ENCODE results near the gene RNF26. TPM values are rescaled to one million over a fixed set of nuclear protein-coding genes. Genes with fewer than 3 reads are reported as not detected.

Gene RNF26
- total and polyA plus RNA-seq, 8 donors, result 22.0 to 37.0 (median 28.4) TPM

- no peaks in the 10 kb centered on the region for H3K9me3 ChIP-seq
- H3K27me3 ChIP-seq, result peaks cover 0 to 25% of the 10 kb centered on the region in 2 donors
- H3K27ac ChIP-seq, result no peak overlapping the region
- no peaks in the 10 kb centered on the region for H3K36me3 ChIP-seq
- DNase-seq (no peak), ATAC-seq (no peak)
- intact Hi-C loops (cut with DNase I), result no loop called here
- TF ChIP-seq CTCF (IDR thresholded peaks at IDR 0.05), result no peak
- H3K4me3 ChIP-seq, result no peak overlapping the region
- H3K4me1 ChIP-seq, result no peaks in the 10 kb centered on the region
Observed at GRCh38 chr11:119347242-119347641, 12.9 kb downstream of the RNF26 start.

- intact Hi-C loops (cut with DNase I), result no loop called here
- no peak for ATAC-seq
Observed at GRCh38 chr11:119347940-119348605, 13.7 kb downstream of the RNF26 start.

GRCh38 chr11:119350302-119350701 lies 16.0 kb downstream of the RNF26 start:
- DNase-seq (no peak), ATAC-seq (no peak)
- Histone ChIP-seq H3K4me1 (no peaks in the 10 kb centered on the region), H3K9me3 (no peaks in the 10 kb centered on the region), H3K27me3 (peaks cover 0 to 12% of the 10 kb centered on the region in 2 donors), H3K4me3 (no peak overlapping the region), H3K36me3 (no peaks in the 10 kb centered on the region), H3K27ac (no peak overlapping the region)
- intact Hi-C loops (cut with DNase I), result no loop called here
- TF ChIP-seq CTCF (IDR thresholded peaks at IDR 0.05), result no peak

More at GRCh38 chr11:119347940-119348605, 13.7 kb downstream of the RNF26 start:
- H3K27ac ChIP-seq, result no peak overlapping the region
- no peak for DNase-seq
- H3K4me3 ChIP-seq, result no peak overlapping the region
- TF ChIP-seq CTCF (IDR thresholded peaks at IDR 0.05), result no peak
- H3K36me3 ChIP-seq, result no peaks in the 10 kb centered on the region
- H3K9me3 ChIP-seq, result no peaks in the 10 kb centered on the region
- no peaks in the 10 kb centered on the region for H3K4me1 ChIP-seq
- H3K27me3 ChIP-seq, result peaks cover 0 to 16% of the 10 kb centered on the region in 2 donors

- TF ChIP-seq CTCF (IDR thresholded peaks at IDR 0.05), result no peak
- no peak overlapping the region for H3K4me3 ChIP-seq
- peaks cover 0 to 6% of the 10 kb centered on the region in 2 donors for H3K4me1 ChIP-seq
- H3K27ac ChIP-seq, result no peak overlapping the region
- peaks cover 0 to 21% of the 10 kb centered on the region in 2 donors for H3K27me3 ChIP-seq
- no peaks in the 10 kb centered on the region for H3K36me3 ChIP-seq
- no peak for DNase-seq
- no peak for ATAC-seq
- intact Hi-C loops (cut with DNase I), result no loop called here
- no peaks in the 10 kb centered on the region for H3K9me3 ChIP-seq
Observed at GRCh38 chr11:119351232-119351631, 16.9 kb downstream of the RNF26 start.

GRCh38 chr11:119352857-119353260 lies 18.5 kb downstream of the RNF26 start:
- Histone ChIP-seq H3K27ac (peak overlapping the region in 1 of 2 donors; percentile 65), H3K4me3 (no peak overlapping the region), H3K4me1 (peaks cover 0 to 9% of the 10 kb centered on the region in 2 donors), H3K36me3 (no peaks in the 10 kb centered on the region), H3K9me3 (no peaks in the 10 kb centered on the region), H3K27me3 (peaks cover 0 to 27% of the 10 kb centered on the region in 2 donors)
- DNase-seq, result peak in 2 of 4 donors; percentile 30 to 79
- no peak for TF ChIP-seq CTCF (IDR thresholded peaks at IDR 0.05)
- intact Hi-C loops (cut with DNase I), result no loop called here
- peak; percentile 6 for ATAC-seq
